ENCODE data around the gene PIK3R6.

PIK3R6 gene

GRCh38 chr17:8869114-8869815, 1.8 kb upstream of the PIK3R6 start:
- no peak for TF ChIP-seq CTCF (IDR thresholded peaks at IDR 0.05; ENCODE audit: low read depth, low read length)

GRCh38 chr17:8868529-8868951, 1.1 kb upstream of the PIK3R6 start:
- TF ChIP-seq CTCF (IDR thresholded peaks at IDR 0.05; ENCODE audit: low read depth, low read length): no peak
- H3K4me3 ChIP-seq (replicated peaks in 1 of 2; ENCODE audit: low read depth in 2 of 2, low read length in 2 of 2): no peak overlapping the region
- no peak for DNase-seq (ENCODE audit: low read depth in 2 of 2)

More at GRCh38 chr17:8869114-8869815, 1.8 kb upstream of the PIK3R6 start:
- no peak overlapping the region for H3K4me3 ChIP-seq (replicated peaks in 1 of 2; ENCODE audit: low read depth in 2 of 2, low read length in 2 of 2)
- no peak for DNase-seq (ENCODE audit: low read depth in 2 of 2)

GRCh38 chr17:8868092-8868491, 618 bp upstream of the PIK3R6 start:
- TF ChIP-seq CTCF (IDR thresholded peaks at IDR 0.05; ENCODE audit: low read depth, low read length): no peak
- H3K4me3 ChIP-seq (replicated peaks in 1 of 2; ENCODE audit: low read depth in 2 of 2, low read length in 2 of 2): no peak overlapping the region
- DNase-seq (ENCODE audit: low read depth in 2 of 2): no peak

- no peak for TF ChIP-seq CTCF (IDR thresholded peaks at IDR 0.05; ENCODE audit: low read depth, low read length)
- no peak overlapping the region for H3K4me3 ChIP-seq (replicated peaks in 1 of 2; ENCODE audit: low read depth in 2 of 2, low read length in 2 of 2)
- DNase-seq (ENCODE audit: low read depth in 2 of 2): no peak
Observed at GRCh38 chr17:8865811-8866210, 1.7 kb downstream of the PIK3R6 start.

- TF ChIP-seq CTCF (IDR thresholded peaks at IDR 0.05; ENCODE audit: low read depth, low read length): no peak
- no peak for DNase-seq (ENCODE audit: low read depth in 2 of 2)
Observed at GRCh38 chr17:8865385-8865784, 2.1 kb downstream of the PIK3R6 start.

GRCh38 chr17:8862213-8863056, 5.0 kb downstream of the PIK3R6 start:
- no peak overlapping the region for H3K4me3 ChIP-seq (replicated peaks in 1 of 2; ENCODE audit: low read depth in 2 of 2, low read length in 2 of 2)
- TF ChIP-seq CTCF (IDR thresholded peaks at IDR 0.05; ENCODE audit: low read depth, low read length): no peak
- DNase-seq (ENCODE audit: low read depth in 2 of 2): no peak

More at GRCh38 chr17:8865385-8865784, 2.1 kb downstream of the PIK3R6 start:
- H3K4me3 ChIP-seq (replicated peaks in 1 of 2; ENCODE audit: low read depth in 2 of 2, low read length in 2 of 2): no peak overlapping the region

All from cardiac fibroblast (primary cell).